Measurements from ENCODE around the gene PHC3.

The PHC3 gene

GRCh38 chr3:170179432-170179831 is 2.1 kb downstream of the PHC3 start:
- H3K36me3 ChIP-seq (ENCODE audit: control insufficient read depth in 1 of 2, insufficient read depth in 2 of 2, low read length in 2 of 2): peaks cover 13 to 24% of the 10 kb centered on the region in 2 donors
- H3K4me1 ChIP-seq (ENCODE audit: control insufficient read depth in 1 of 2, insufficient read depth in 2 of 2, low read length in 2 of 2): peaks cover 5 to 32% of the 10 kb centered on the region in 2 donors
- peak overlapping the region; percentile 95 for H3K27ac ChIP-seq (ENCODE audit: low read length)

GRCh38 chr3:170178651-170179050 is 2.9 kb downstream of the PHC3 start:
- H3K9me3 ChIP-seq (ENCODE audit: control insufficient read depth in 1 of 2, low read length in 2 of 2): no peaks in the 10 kb centered on the region
- H3K36me3 ChIP-seq (ENCODE audit: control insufficient read depth in 1 of 2, insufficient read depth in 2 of 2, low read length in 2 of 2): peaks cover 15 to 26% of the 10 kb centered on the region in 2 donors
- H3K27ac ChIP-seq (ENCODE audit: low read length): peak overlapping the region; percentile 9
- no peaks in the 10 kb centered on the region for H3K27me3 ChIP-seq (ENCODE audit: low read depth, low read length)
- peaks cover 5 to 37% of the 10 kb centered on the region in 2 donors for H3K4me1 ChIP-seq (ENCODE audit: control insufficient read depth in 1 of 2, insufficient read depth in 2 of 2, low read length in 2 of 2)
- no peak overlapping the region for H3K4me3 ChIP-seq (ENCODE audit: low read depth in 1 of 2, low read length in 2 of 2)

More at GRCh38 chr3:170179432-170179831, 2.1 kb downstream of the PHC3 start:
- Histone ChIP-seq H3K27me3 (ENCODE audit: low read depth, low read length) (no peaks in the 10 kb centered on the region), H3K4me3 (ENCODE audit: low read depth in 1 of 2, low read length in 2 of 2) (peak overlapping the region; percentile 85 to 95), H3K9me3 (ENCODE audit: control insufficient read depth in 1 of 2, low read length in 2 of 2) (no peaks in the 10 kb centered on the region)

DNA sequence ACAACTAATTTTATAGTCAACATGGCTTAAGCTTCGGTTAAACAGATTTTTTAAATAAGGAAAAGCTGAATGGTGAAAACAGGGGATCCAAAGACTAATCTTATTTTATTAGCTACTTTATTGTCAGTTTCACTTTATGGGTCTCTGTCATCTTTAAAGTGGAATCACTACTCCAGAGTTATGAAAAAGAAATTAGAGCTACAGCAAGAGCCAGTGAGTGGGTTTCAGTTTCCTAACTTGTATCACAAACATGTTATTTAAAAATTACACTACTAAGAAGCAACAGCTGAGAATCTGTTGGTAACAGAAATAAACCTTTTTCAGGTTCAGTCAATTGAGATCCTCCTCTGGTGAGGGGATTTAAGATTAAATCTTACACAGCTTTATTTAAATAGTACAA is 10.0 kb downstream of the PHC3 start:
- Histone ChIP-seq H3K9me3 (ENCODE audit: control insufficient read depth in 1 of 2, low read length in 2 of 2) (no peaks in the 10 kb centered on the region), H3K4me3 (ENCODE audit: low read depth in 1 of 2, low read length in 2 of 2) (no peak overlapping the region), H3K27me3 (ENCODE audit: low read depth, low read length) (no peaks in the 10 kb centered on the region), H3K27ac (ENCODE audit: low read length) (no peak overlapping the region), H3K4me1 (ENCODE audit: control insufficient read depth in 1 of 2, insufficient read depth in 2 of 2, low read length in 2 of 2) (peaks cover 0 to 20% of the 10 kb centered on the region in 2 donors), H3K36me3 (ENCODE audit: control insufficient read depth in 1 of 2, insufficient read depth in 2 of 2, low read length in 2 of 2) (peaks cover 49 to 55% of the 10 kb centered on the region in 2 donors)

- Histone ChIP-seq H3K4me3 (ENCODE audit: low read depth in 1 of 2, low read length in 2 of 2) (no peak overlapping the region), H3K27ac (ENCODE audit: low read length) (no peak overlapping the region)
These were observed 16.8 kb downstream of the PHC3 start for GRCh38 chr3:170164717-170165116.

DNA sequence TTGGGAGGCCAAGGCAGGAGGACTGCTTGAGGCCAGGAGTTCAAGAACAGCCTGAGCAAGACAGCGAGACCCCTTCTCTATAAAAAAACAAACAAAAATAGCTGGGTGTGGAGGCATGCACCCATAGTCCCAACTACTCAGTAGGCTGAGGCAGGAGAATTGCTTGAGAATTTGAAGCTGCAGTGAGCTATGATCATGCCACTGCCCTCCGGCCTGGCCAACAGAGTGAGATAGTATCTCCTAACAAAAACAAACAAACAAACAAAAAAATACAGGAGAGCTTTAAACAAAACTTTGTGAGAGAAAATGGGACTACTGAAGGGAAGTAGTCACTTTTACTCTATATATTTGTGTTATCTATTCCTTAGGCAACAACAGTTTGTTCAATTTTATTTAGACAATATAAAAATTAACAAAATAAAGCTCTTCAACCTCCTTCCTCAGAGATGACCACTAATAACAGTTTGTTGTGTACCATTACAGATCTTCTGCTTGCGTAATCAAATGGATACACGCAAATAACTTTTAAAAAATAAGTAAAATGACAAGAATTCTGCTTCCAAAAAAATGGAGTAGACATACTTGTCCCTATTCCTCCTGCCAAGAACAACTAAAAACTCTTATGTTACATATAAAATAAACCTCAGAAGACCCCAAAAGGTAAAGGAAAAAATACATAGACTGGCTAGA is 17.4 kb downstream of the PHC3 start:
- no peaks in the 10 kb centered on the region for H3K9me3 ChIP-seq (ENCODE audit: control insufficient read depth in 1 of 2, low read length in 2 of 2)
- H3K27me3 ChIP-seq (ENCODE audit: low read depth, low read length): no peaks in the 10 kb centered on the region
- peaks cover 4 to 5% of the 10 kb centered on the region in 2 donors for H3K4me1 ChIP-seq (ENCODE audit: control insufficient read depth in 1 of 2, insufficient read depth in 2 of 2, low read length in 2 of 2)
- H3K4me3 ChIP-seq (ENCODE audit: low read depth in 1 of 2, low read length in 2 of 2): no peak overlapping the region
- H3K27ac ChIP-seq (ENCODE audit: low read length): no peak overlapping the region
- H3K36me3 ChIP-seq (ENCODE audit: control insufficient read depth in 1 of 2, insufficient read depth in 2 of 2, low read length in 2 of 2): peaks cover 27 to 31% of the 10 kb centered on the region in 2 donors

More at GRCh38 chr3:170164717-170165116, 16.8 kb downstream of the PHC3 start:
- Histone ChIP-seq H3K36me3 (ENCODE audit: control insufficient read depth in 1 of 2, insufficient read depth in 2 of 2, low read length in 2 of 2) (peaks cover 32 to 37% of the 10 kb centered on the region in 2 donors), H3K9me3 (ENCODE audit: control insufficient read depth in 1 of 2, low read length in 2 of 2) (no peaks in the 10 kb centered on the region), H3K27me3 (ENCODE audit: low read depth, low read length) (no peaks in the 10 kb centered on the region), H3K4me1 (ENCODE audit: control insufficient read depth in 1 of 2, insufficient read depth in 2 of 2, low read length in 2 of 2) (peaks cover 4 to 5% of the 10 kb centered on the region in 2 donors)

- no peak overlapping the region for H3K27ac ChIP-seq (ENCODE audit: low read length)
- no peak overlapping the region for H3K4me3 ChIP-seq (ENCODE audit: low read depth in 1 of 2, low read length in 2 of 2)
- peaks cover 4 to 5% of the 10 kb centered on the region in 2 donors for H3K4me1 ChIP-seq (ENCODE audit: control insufficient read depth in 1 of 2, insufficient read depth in 2 of 2, low read length in 2 of 2)
- no peaks in the 10 kb centered on the region for H3K27me3 ChIP-seq (ENCODE audit: low read depth, low read length)
- H3K9me3 ChIP-seq (ENCODE audit: control insufficient read depth in 1 of 2, low read length in 2 of 2): no peaks in the 10 kb centered on the region
- peaks cover 22 to 29% of the 10 kb centered on the region in 2 donors for H3K36me3 ChIP-seq (ENCODE audit: control insufficient read depth in 1 of 2, insufficient read depth in 2 of 2, low read length in 2 of 2)
These were observed 18.9 kb downstream of the PHC3 start for GRCh38 chr3:170162630-170163029.

- H3K36me3 ChIP-seq (ENCODE audit: control insufficient read depth in 1 of 2, insufficient read depth in 2 of 2, low read length in 2 of 2): peaks cover 21 to 27% of the 10 kb centered on the region in 2 donors
- H3K4me1 ChIP-seq (ENCODE audit: control insufficient read depth in 1 of 2, insufficient read depth in 2 of 2, low read length in 2 of 2): peaks cover 4 to 5% of the 10 kb centered on the region in 2 donors
- no peaks in the 10 kb centered on the region for H3K27me3 ChIP-seq (ENCODE audit: low read depth, low read length)
- H3K9me3 ChIP-seq (ENCODE audit: control insufficient read depth in 1 of 2, low read length in 2 of 2): no peaks in the 10 kb centered on the region
- H3K27ac ChIP-seq (ENCODE audit: low read length): no peak overlapping the region
- no peak overlapping the region for H3K4me3 ChIP-seq (ENCODE audit: low read depth in 1 of 2, low read length in 2 of 2)
These were observed 19.5 kb downstream of the PHC3 start for GRCh38 chr3:170162052-170162451.

DNA sequence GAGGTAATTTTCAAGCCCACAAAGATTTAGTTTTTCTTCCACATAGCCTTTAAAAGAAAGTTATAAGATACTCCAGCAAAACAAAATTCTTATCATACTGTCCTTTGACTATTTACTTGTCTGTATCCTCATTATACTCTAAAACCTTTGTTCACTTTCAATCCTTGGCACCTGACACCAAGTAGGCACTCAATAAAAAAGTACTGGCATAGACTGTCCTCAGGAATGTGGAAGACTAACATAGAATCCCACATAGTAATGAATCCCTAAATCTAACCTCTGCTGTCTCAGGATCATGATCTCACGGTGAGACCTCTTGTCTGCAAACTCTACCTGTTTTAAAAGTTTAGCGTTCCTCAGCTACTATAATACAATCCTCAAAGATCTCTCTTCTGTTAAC is 21.6 kb downstream of the PHC3 start:
- no peaks in the 10 kb centered on the region for H3K9me3 ChIP-seq (ENCODE audit: control insufficient read depth in 1 of 2, low read length in 2 of 2)
- no peak overlapping the region for H3K27ac ChIP-seq (ENCODE audit: low read length)
- H3K4me1 ChIP-seq (ENCODE audit: control insufficient read depth in 1 of 2, insufficient read depth in 2 of 2, low read length in 2 of 2): peaks cover 3 to 5% of the 10 kb centered on the region in 2 donors
- peaks cover 16 to 22% of the 10 kb centered on the region in 2 donors for H3K36me3 ChIP-seq (ENCODE audit: control insufficient read depth in 1 of 2, insufficient read depth in 2 of 2, low read length in 2 of 2)
- no peaks in the 10 kb centered on the region for H3K27me3 ChIP-seq (ENCODE audit: low read depth, low read length)
- no peak overlapping the region for H3K4me3 ChIP-seq (ENCODE audit: low read depth in 1 of 2, low read length in 2 of 2)

- peaks cover 4 to 7% of the 10 kb centered on the region in 2 donors for H3K4me1 ChIP-seq (ENCODE audit: control insufficient read depth in 1 of 2, insufficient read depth in 2 of 2, low read length in 2 of 2)
- H3K9me3 ChIP-seq (ENCODE audit: control insufficient read depth in 1 of 2, low read length in 2 of 2): no peaks in the 10 kb centered on the region
- H3K27me3 ChIP-seq (ENCODE audit: low read depth, low read length): no peaks in the 10 kb centered on the region
- H3K36me3 ChIP-seq (ENCODE audit: control insufficient read depth in 1 of 2, insufficient read depth in 2 of 2, low read length in 2 of 2): peaks cover 12 to 22% of the 10 kb centered on the region in 2 donors
- no peak overlapping the region for H3K4me3 ChIP-seq (ENCODE audit: low read depth in 1 of 2, low read length in 2 of 2)
- H3K27ac ChIP-seq (ENCODE audit: low read length): no peak overlapping the region
These were observed 22.1 kb downstream of the PHC3 start for GRCh38 chr3:170159459-170159858.

- no peaks in the 10 kb centered on the region for H3K9me3 ChIP-seq (ENCODE audit: control insufficient read depth in 1 of 2, low read length in 2 of 2)
- H3K27ac ChIP-seq (ENCODE audit: low read length): no peak overlapping the region
- H3K27me3 ChIP-seq (ENCODE audit: low read depth, low read length): no peaks in the 10 kb centered on the region
- H3K4me1 ChIP-seq (ENCODE audit: control insufficient read depth in 1 of 2, insufficient read depth in 2 of 2, low read length in 2 of 2): peaks cover 4 to 19% of the 10 kb centered on the region in 2 donors
- peaks cover 0 to 8% of the 10 kb centered on the region in 2 donors for H3K36me3 ChIP-seq (ENCODE audit: control insufficient read depth in 1 of 2, insufficient read depth in 2 of 2, low read length in 2 of 2)
- no peak overlapping the region for H3K4me3 ChIP-seq (ENCODE audit: low read depth in 1 of 2, low read length in 2 of 2)
These were observed 25.9 kb downstream of the PHC3 start for GRCh38 chr3:170155604-170156003.

DNA sequence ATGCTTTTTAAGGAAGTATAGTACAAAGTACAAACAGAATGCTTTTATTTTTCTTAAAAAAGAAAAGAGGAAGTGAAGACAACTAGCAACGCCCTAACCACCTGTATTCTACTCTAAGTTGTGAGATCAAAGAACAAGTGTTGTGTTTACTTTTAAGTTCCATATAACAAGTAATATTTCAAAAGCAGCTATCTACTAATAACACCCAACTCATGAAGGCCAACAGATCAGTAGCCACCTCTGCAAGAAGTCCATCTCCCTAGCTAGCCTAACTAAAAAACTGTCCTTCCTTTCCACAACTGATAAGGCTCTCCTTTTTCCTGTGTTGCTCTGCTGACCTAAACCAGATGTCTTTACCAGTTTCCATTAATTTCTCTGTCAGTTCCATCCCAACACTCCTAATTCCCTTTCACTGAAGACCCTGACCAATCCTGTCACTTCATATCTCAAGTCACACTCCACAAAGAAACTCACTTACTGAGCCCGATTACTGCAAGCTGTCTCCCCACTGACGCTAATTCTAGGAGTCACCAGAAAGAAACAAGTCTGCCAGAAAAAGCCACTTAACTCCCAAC is 26.9 kb downstream of the PHC3 start:
- Histone ChIP-seq H3K27ac (ENCODE audit: low read length) (peak overlapping the region; percentile 2), H3K27me3 (ENCODE audit: low read depth, low read length) (no peaks in the 10 kb centered on the region), H3K4me1 (ENCODE audit: control insufficient read depth in 1 of 2, insufficient read depth in 2 of 2, low read length in 2 of 2) (peaks cover 4 to 19% of the 10 kb centered on the region in 2 donors), H3K36me3 (ENCODE audit: control insufficient read depth in 1 of 2, insufficient read depth in 2 of 2, low read length in 2 of 2) (peaks cover 0 to 7% of the 10 kb centered on the region in 2 donors), H3K9me3 (ENCODE audit: control insufficient read depth in 1 of 2, low read length in 2 of 2) (no peaks in the 10 kb centered on the region), H3K4me3 (ENCODE audit: low read depth in 1 of 2, low read length in 2 of 2) (no peak overlapping the region)

All from muscle layer of duodenum (tissue), 2 donors.